Left cardiac atrium (tissue), 4 donors: ENCODE results near the gene RBM28. TPM values are rescaled to one million over a fixed set of nuclear protein-coding genes. Genes with fewer than 3 reads are reported as not detected.

Source experiments
- ATAC-seq, 2 donors: fragments of 200-7000 bp; cut with Tn5 transposase; one replicate each; pipeline ENCODE4 v1.9.1; 2020; ENCODE audit warnings: mild to moderate bottlenecking in 2 of 2, moderate library complexity in 2 of 2
- DNase-seq: peaks from one replicate; pipeline ENCODE4 v3.0.0-alpha.2; 2020
- intact Hi-C, 2 donors: fragments of 100-400 bp; cut with DNase I; formaldehyde crosslinking; loops; one replicate each; pipeline versions ENCODE4 v1.14.1 to v1.15.1; 2022 to 2023
- total RNA-seq, 2 donors: library from RNA; stranded (reverse); fragmentation: NEBNext Ultra II Directional; extraction: Animal tissue kit (Norgen Biotek cat#: 25700); gene quantifications; one replicate each; pipeline ENCODE4 v1.2.1, GENCODE V29; 2021
- donor health status: DM: no; HTN: yes; CAD: no.
- donor health status: DM: no; HTN: yes; CAD: no; lungs with severe emphysema.
- donor health status: DM: yes; HTN: yes; CAD: no.
- donor health status: Dilated cardiomyopathy.

Gene RBM28
- total RNA-seq, 2 donors from 2014 or later, result 25.4 to 33.9 TPM

DNA sequence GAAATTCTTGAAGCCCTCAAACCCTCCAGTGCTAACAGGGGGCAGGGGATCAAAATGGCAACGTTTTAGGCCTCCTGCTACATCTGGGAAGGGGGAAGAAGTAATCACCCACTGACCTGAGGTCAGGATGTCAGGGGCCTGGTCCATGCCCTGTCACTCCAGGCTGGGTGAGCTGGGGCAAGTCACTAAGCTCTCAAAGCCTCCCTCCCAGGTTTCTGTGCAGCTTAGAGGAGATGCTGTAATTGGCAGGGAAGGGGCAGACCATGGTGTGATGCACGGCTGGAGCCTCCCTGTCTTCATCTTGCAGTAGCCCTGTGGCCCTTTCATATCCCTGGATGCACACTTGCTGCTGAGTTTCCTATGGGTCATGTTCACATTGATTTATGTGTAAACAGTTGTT is 75.5 kb downstream of the RBM28 start:
- intact Hi-C loops, result no loop called here
- no peak for DNase-seq

GRCh38 chr7:128267595-128267924 is 76.1 kb downstream of the RBM28 start:
- intact Hi-C loops, result no loop called here
- no peak for ATAC-seq
- no peak for DNase-seq

More for the DNA sequence above, 75.5 kb downstream of the RBM28 start:
- ATAC-seq, result no peak

DNA sequence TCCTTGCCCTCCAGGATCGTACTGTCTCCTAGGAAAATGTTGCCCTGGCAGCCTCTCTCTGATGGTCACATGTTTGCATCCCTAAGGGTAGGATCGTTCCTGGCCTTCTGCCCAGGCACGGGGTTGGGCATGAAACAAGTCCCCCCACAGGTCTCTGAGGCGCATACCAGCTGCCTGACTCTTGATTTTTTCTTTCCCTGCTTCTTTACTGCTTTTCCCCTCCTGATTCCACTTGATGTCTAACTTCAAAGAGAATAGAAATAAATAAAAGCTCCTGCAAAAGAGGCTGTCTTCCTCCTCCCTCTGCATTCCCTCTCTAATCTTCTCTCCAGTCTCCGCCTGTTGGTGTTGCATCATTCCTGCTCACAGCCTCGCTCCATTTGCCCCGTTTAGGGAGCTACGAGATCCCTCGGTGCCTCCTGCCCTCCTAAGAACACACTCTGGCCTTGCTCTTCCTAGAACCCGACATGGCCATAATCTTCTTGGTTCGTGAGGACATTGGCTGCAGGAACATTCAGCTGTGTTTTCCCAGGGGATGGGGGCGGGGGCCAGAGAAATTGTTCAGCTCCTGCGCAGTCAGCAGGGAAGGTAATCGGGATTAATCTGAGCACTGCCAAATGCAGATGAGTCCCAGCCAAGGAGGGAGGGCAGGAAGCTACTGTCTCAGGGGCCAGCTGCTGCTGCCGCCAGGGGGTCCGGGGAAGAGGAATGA is 76.7 kb downstream of the RBM28 start:
- peak; percentile 47 for DNase-seq
- ATAC-seq, result peak; percentile 69
- intact Hi-C loops, result no loop called here

DNA sequence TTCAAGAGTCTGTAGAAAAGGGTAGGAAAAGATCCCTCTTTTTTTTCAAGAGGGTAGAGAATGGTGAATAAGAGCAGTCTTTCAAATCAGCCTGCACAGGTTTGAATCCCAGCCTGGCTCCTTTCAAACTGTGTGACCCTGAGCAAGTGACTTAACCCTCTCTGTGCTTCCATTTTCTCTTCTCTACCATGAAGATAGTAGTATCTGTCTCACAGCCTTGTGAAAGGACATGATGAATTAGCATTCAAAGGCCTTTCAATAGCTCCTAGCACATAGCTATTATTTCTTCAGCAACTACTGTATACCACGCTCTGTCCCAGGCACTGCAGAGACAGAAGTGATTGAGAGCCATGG is 77.2 kb downstream of the RBM28 start:
- DNase-seq, result no peak
- intact Hi-C loops, result no loop called here
- ATAC-seq, result no peak

DNA sequence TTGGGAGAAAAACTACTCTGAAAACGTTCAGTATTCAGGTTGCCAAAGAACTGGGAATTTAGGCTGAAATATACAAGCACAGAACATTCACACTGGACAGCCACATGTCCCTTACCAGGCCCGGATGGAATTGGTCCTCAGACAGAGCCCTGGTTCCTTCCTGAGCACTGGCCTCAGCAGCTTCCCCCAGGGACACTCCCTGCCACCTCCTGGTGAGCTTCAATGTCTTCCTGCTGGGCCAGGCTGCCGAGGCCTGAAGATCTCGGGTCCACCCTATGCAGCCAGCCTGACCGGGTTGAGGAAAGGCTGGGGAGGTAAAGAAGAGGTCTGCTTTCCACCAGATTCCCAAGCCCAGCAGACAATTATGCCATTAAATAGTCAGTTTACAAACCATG is 77.8 kb downstream of the RBM28 start:
- intact Hi-C loops, result no loop called here
- DNase-seq (no peak), ATAC-seq (no peak)

DNA sequence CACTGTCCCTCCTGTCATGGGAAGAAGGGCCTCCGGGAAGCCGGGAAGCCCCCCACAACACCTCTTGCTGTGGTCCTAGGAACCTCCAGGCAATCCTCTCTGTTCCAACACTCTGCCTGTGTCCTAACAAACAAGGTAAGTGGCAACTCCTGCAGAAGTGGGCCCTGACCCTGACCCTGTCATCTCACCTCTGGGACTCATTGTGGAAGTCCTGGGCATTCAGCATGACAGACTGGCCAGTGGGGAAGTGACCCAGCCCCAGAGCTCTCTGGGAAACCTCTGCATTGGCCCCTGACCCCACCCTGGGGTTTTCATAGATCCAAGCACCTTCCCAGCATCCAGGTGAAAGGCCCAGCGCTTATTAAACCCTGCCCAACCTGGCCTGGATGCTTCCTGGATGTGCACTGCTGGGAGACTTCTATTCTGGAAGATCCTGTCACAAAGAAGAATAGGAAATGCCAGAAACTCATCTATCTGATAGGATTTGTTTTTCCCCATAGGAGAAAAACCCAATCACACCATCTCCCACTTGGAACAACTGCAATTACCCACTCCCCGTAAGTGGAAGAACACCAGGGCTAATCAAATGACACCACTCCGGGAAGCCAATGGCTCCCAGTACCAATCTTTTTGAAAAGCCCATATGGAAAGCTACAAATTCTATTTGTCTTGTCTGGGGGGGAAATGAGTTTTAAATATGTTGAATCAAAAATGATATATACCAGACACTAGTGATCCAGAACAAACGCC is 78.4 kb downstream of the RBM28 start:
- intact Hi-C loops, result no loop called here
- ATAC-seq, result no peak
- DNase-seq, result no peak

DNA sequence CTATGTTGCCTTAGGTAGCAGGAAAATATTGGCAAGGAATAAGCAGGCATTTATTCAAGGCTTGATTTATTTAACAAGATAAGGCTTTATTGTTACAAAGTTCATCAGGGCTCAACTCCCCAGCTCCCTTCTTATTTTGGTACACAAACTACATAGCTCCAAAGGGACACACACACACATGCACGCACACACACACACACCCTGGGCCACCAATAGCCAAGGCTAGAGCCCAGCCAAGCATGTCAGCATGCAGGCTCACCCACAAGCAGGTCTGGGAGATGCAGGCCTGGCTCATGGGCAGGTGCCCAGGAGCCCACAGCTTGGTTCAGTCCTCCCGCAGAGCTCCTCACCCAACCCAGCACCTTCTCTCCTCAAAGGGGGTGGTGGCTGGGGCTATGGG is 79.2 kb downstream of the RBM28 start:
- DNase-seq (no peak), ATAC-seq (no peak)
- intact Hi-C loops, result no loop called here

DNA sequence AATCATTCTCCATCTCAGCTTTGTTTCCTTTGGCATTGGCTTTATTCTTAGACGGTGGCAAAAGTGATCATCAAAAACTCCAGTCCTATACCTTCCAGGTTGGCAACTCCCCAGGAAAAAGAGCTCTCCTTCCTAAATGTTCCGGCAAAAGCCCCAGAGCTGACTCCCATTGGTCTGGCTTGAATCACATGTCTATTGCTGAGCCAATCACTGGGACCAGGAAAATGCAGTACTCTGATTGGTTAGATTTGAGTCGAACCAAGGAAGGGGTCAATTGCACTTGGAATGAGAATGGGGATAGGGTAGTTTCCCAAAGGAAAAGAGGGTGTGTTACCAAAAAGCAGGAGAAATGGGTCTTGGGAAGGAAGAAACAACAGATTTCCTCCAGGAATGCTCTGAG is 80.3 kb downstream of the RBM28 start:
- intact Hi-C loops, result no loop called here
- ATAC-seq (no peak), DNase-seq (no peak)

GRCh38 chr7:128262273-128263028 is 81.3 kb downstream of the RBM28 start:
- ATAC-seq (no peak), DNase-seq (no peak)
- intact Hi-C loops, result no loop called here

DNA sequence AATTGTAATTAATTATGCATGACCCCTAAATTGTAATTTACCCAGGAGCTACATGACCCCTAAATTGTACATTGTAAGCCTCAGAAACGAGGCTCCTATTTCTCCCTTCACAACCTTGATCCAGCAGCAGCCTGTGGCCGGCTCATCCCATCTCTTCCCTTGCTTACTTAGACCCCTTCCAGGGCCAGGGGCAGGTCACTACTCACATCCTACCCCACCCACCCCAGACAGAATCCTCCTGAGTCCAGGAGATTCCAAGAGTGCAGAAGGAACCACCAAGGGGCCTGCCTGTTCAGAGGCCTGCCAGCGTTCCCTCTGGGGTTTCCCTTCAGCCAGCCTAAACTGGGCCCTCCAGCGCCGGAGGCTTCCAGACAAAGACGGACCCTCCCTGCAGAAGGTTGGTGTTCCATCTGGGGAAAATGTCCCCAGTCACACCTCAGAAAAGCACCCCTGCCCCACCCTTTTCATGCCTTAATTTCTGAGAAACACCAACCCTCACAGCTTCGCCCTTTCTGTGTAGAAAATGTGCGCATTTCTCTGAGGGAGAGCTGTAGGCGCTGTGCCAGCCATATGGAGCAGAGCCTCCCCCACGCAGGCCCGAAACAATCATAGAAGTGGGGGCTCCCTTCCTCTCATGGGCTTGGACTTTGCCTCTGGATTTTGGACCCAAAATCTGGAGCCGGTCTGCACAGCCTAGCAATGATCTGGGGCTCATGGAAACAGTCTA is 83.5 kb downstream of the RBM28 start:
- DNase-seq, result no peak
- intact Hi-C loops, result no loop called here
- no peak for ATAC-seq

DNA sequence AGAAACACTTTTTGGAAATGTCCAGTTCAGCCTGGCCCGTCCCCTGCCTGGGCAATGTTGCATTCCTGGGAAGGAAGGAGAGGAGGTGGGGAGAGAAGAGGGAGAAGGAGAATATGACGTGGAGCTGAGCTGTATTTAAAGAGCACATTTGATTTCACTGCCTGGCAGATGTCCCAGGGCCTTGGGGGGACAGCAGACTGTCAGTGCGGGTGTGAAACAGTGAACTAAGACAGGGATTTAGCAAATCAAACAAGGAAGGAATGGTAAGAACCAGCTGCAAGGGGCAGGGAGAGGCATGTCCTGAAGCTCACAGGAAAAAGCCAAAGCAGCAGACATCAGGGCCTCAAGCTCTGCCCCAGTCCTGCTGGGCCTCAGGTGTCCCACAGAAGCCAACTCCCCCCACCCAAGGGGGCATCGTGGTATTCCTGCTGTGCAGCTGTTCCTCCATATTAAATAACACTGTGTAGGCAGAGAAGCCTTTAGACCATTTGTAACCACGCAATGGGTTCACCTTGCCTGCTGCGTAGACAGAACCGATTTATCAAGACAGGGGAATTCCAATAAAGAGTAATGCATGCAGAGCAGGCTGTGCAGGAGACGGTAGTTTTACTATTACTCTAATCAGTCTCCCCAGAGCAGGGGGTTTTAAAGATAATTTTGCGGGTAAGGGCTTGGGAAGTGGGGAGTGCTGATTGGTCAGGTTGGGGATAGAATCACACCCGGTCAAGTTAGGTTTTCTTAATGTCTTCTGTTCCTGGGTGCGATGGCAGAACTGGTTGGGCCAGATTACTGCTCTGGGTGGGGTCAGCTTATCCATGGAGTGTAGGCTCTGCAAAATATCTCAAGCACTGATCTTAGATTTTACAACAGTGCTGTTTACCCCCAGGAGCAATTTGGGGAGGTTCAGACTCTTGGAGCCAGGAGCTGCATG is 84.3 kb downstream of the RBM28 start:
- intact Hi-C loops, result no loop called here
- ATAC-seq, result no peak
- DNase-seq, result no peak

GRCh38 chr7:128257458-128257857 is 86.2 kb downstream of the RBM28 start:
- ATAC-seq (no peak), DNase-seq (no peak)
- intact Hi-C loops, result no loop called here

DNA sequence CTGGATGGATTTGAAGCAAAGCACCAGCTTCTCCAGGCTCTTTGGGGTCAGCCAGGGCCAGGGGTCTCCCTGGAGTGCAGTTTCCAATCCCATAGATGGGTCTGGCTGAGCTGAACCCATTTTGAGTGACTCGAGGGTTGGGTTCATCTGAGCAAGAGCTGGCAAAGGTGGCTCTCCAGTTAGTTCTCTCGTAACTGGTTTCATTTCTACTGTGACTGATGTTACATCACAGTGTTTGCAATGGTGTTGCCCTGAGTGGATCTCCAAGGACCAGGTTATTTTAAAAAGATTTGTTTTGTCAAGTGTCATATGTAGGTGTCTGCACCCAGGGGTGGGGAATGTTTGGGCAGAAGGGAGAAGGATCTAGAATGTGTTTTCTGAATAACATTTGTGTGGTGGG is 88.4 kb downstream of the RBM28 start:
- DNase-seq (no peak), ATAC-seq (no peak)
- intact Hi-C loops, result no loop called here

DNA sequence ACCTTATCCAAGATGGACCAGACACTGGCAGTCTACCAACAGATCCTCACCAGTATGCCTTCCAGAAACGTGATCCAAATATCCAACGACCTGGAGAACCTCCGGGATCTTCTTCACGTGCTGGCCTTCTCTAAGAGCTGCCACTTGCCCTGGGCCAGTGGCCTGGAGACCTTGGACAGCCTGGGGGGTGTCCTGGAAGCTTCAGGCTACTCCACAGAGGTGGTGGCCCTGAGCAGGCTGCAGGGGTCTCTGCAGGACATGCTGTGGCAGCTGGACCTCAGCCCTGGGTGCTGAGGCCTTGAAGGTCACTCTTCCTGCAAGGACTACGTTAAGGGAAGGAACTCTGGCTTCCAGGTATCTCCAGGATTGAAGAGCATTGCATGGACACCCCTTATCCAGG is 89.2 kb downstream of the RBM28 start:
- no peak for ATAC-seq
- intact Hi-C loops, result no loop called here
- no peak for DNase-seq

DNA sequence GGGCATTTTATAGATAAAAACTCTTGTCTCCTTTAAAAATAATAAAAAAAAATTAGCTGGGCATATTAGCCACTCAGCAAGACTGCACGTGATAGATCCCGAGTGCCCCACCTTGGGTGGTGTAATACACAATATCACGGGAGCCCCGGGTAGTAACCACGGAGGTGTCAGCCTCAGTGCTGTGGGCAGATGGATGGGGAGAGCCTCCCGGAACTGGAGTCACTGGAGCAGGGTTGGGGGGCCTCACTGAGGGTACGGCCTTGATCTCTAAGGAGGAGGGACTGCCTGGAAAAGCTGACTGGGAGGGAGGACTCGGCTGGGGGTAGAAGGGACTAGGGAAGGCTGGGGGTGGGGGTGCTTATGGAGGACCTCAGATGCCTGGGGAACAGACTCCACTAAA is 90.0 kb downstream of the RBM28 start:
- ATAC-seq (no peak), DNase-seq (no peak)
- intact Hi-C loops, result no loop called here

GRCh38 chr7:128251337-128251736 is 92.4 kb downstream of the RBM28 start:
- DNase-seq (no peak), ATAC-seq (no peak)
- intact Hi-C loops, result no loop called here
